Osteocyte (in vitro differentiated cells): ENCODE measurements around the gene PREX1. TPM values are rescaled to one million over a fixed set of nuclear protein-coding genes. Genes with fewer than 3 reads are reported as not detected.
A peak's percentile ranks its signal among the peaks of the same experiment; 100 is the strongest.

Experiments
- DNase-seq: peaks from one replicate; pipeline ENCODE4 v3.0.0; 2021; ENCODE audit warnings: mixed read lengths; ENCODE audit not compliant: unreplicated experiment; ENCODE audit errors: extremely low spot score
- H3K27ac Mint-ChIP-seq: one replicate; pipeline ENCODE4 v1.8.0; 2021; ENCODE audit warnings: mild to moderate bottlenecking, mixed read lengths; ENCODE audit not compliant: unreplicated experiment
- H3K27me3 Mint-ChIP-seq: one replicate; pipeline ENCODE4 v1.8.0; 2021; ENCODE audit warnings: mixed read lengths; ENCODE audit not compliant: unreplicated experiment
- H3K36me3 Mint-ChIP-seq: one replicate; pipeline ENCODE4 v1.8.0; 2021; ENCODE audit warnings: mixed read lengths; ENCODE audit not compliant: unreplicated experiment
- H3K4me1 Mint-ChIP-seq: one replicate; pipeline ENCODE4 v1.8.0; 2021; ENCODE audit warnings: mixed read lengths; ENCODE audit not compliant: unreplicated experiment
- H3K4me3 Mint-ChIP-seq: one replicate; pipeline ENCODE4 v1.8.0; 2021; ENCODE audit warnings: mild to moderate bottlenecking, moderate library complexity, mixed read lengths; ENCODE audit not compliant: unreplicated experiment
- H3K9me3 Mint-ChIP-seq: one replicate; pipeline ENCODE4 v1.8.0; 2021; ENCODE audit warnings: mixed read lengths; ENCODE audit not compliant: unreplicated experiment
- total RNA-seq: library from RNA; stranded (reverse); gene quantifications from 2 replicates; pipeline ENCODE4 v1.2.1, GENCODE V29; 2021
- TF ChIP-seq, protein P1 (sequence below): fragments of 200-600 bp; sonication (generic); IDR thresholded peaks from 2 replicates; pipeline ENCODE4 v1.5.0; 2021; ENCODE audit warnings: antibody characterized with exemption, mild to moderate bottlenecking, moderate library complexity

Gene PREX1
- total RNA-seq, 1 donor from 2014 or later, result 24.2 TPM

DNA sequence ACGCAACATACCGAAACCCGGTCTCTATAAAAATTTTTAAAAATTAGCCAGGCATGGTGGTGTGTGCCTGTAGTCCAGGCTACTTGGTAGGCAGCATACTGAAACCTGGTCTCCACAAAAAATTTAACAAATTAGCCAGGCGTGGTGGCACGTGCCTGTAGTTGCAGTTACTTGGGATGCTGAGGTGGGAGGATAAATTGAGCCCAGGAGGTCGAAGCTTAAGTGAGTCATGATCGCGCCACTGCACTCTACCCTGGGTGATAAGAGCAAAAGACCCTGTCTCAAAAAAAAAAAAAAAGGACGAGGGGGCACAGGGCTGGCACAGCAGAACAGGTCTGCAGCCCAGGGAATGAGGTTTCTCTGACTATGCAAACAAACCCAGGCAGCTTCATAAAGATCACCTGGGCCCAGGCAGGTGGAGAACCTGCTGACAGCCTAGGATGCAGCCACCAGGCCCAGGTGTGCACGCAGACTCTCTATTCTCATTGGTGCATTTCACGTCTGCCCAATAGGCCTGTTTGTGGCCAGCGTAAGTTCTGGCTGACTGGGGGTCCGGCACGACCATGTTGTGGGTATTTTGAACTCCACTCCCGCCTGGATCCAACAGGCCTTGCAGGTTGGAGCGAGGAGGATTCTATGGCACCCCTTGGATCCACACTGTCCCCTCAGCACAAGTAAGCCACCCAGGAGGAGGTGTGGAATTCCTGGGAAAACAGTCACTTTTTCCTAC is 204.5 kb downstream of the PREX1 start:
- TF ChIP-seq, protein P1, sequence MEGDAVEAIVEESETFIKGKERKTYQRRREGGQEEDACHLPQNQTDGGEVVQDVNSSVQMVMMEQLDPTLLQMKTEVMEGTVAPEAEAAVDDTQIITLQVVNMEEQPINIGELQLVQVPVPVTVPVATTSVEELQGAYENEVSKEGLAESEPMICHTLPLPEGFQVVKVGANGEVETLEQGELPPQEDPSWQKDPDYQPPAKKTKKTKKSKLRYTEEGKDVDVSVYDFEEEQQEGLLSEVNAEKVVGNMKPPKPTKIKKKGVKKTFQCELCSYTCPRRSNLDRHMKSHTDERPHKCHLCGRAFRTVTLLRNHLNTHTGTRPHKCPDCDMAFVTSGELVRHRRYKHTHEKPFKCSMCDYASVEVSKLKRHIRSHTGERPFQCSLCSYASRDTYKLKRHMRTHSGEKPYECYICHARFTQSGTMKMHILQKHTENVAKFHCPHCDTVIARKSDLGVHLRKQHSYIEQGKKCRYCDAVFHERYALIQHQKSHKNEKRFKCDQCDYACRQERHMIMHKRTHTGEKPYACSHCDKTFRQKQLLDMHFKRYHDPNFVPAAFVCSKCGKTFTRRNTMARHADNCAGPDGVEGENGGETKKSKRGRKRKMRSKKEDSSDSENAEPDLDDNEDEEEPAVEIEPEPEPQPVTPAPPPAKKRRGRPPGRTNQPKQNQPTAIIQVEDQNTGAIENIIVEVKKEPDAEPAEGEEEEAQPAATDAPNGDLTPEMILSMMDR, result no peak
- H3K36me3 Mint-ChIP-seq, result peaks cover 10% of the 10 kb centered on the region

DNA sequence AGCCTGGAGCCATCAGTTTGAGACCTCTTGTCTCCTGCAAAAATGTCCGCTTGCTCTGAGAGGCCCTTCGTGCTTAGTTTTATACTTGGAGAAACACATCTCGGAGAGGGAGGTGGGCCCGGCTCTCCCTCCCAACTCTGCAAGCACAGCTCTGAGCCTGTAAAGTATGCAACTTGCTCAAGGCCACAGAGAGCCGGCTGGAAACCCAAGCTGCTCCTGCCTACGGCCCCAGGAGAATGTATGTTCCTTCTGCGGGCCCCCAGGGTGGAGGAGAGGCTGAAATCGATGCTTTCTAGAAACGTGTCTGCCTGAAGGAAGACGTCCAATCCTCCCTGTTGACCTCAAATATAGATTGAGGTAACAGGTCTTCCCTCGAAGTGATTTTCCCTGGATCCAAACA is 205.4 kb downstream of the PREX1 start:
- Mint-ChIP-seq H3K36me3 (peaks cover 10% of the 10 kb centered on the region), H3K9me3 (no peaks in the 10 kb centered on the region), H3K4me1 (peaks cover 27% of the 10 kb centered on the region), H3K27me3 (no peaks in the 10 kb centered on the region), H3K27ac (no peak overlapping the region), H3K4me3 (no peak overlapping the region)
- no peak for DNase-seq
- TF ChIP-seq, protein P1, result no peak

More for the DNA sequence above, 204.5 kb downstream of the PREX1 start:
- H3K4me1 Mint-ChIP-seq, result peaks cover 27% of the 10 kb centered on the region
- no peak overlapping the region for H3K27ac Mint-ChIP-seq
- no peak overlapping the region for H3K4me3 Mint-ChIP-seq
- H3K27me3 Mint-ChIP-seq, result no peaks in the 10 kb centered on the region
- H3K9me3 Mint-ChIP-seq, result no peaks in the 10 kb centered on the region
- no peak for DNase-seq

DNA sequence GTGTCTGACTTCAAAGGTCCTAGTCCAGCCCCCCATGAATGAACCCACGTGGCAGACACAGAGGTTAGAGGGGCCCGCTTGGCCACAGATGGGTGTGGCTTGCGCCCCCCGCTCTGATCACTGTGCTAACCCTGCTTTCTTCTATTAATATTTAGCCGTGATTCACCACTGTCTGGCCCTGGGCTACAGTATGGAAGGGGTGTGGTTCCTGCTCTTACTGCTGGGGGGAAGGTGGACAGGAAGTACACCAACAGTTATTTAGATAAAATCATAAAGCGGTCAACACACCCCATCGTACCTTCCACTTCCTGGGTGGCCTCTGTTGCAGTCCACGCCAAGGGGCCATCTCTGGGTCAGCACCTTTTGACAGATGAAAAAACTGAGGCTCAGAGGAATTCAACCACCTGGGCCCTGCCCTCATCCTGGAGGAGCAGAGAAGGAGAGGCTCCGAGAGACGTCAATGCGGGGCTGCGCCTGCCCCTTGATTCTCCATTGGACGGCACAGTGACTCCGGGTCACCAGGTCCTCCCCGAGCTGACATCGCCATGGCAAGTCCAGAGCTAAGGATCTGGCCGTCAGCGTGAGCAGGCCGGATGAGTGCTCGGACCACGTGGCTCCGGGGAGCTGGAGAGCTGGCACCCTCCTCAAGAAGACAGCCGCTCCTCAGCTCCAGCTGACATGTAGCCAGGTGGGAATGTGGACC is 206.3 kb downstream of the PREX1 start:
- no peak for DNase-seq
- Mint-ChIP-seq H3K9me3 (no peaks in the 10 kb centered on the region), H3K4me3 (no peak overlapping the region), H3K36me3 (peaks cover 8% of the 10 kb centered on the region), H3K27me3 (no peaks in the 10 kb centered on the region), H3K27ac (no peak overlapping the region), H3K4me1 (peaks cover 27% of the 10 kb centered on the region)
- TF ChIP-seq, protein P1, result no peak

DNA sequence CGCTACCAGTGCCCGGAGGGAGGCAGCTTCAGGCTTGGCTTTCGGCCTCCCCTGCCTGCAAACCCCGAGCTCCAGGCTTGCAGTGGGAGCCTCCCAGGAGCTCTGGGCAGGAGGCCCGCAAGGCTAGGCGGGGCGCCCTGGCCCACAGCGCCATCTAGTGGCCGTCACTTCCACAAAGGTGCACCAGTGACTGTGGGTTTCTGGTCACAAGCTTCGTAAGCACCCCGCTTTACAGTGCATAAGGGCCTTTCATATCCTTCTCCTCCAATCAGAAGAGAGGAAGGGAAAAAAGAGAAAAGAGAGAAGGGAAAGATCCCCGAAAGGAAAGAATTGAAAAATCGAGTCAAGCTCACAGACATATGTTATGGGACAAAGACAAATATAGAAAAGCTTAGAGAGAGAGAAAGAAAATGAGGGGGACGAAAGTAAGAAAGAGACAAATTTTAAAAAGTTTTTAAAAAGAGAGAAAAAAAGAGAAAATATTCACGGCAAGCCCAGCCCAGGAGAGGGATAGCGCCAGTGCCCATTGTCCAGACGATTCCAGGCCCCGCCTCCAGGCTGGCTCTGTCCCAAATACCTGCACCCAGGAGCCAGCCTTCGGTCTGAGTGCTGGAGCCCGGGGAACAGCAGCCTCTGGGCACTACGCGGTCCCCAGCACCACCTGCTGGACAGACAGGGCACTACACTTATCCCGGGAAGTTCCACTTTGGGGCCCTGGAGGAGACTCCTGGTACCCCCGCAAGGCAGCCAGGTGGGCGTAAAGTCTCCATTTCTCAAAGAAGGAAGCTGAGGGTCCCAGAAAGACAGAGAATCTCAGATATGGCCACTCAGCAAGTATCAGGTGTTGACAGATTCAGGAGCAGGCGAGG is 207.1 kb downstream of the PREX1 start:
- H3K36me3 Mint-ChIP-seq, result peaks cover 8% of the 10 kb centered on the region
- DNase-seq, result peak; percentile 95
- peak overlapping the region; percentile 59 for H3K4me3 Mint-ChIP-seq
- peaks cover 2% of the 10 kb centered on the region for H3K27me3 Mint-ChIP-seq
- peaks cover 27% of the 10 kb centered on the region for H3K4me1 Mint-ChIP-seq
- TF ChIP-seq, protein P1, result peak; percentile 77
- H3K9me3 Mint-ChIP-seq, result no peaks in the 10 kb centered on the region
- H3K27ac Mint-ChIP-seq, result peak overlapping the region; percentile 73
